UCSD-AML1 (cell line): ENCODE data around the gene SEMA3F.
A peak's percentile ranks its signal among the peaks of the same experiment; 100 is the strongest.

ENCODE experiments used
- DNase-seq: peaks from one replicate; lab custom pipeline; 2025; ENCODE audit not compliant: unreplicated experiment; lab: John Stamatoyannopoulos, UW

Gene SEMA3F

GRCh38 chr3:50132421-50133282, 22.5 kb upstream of the SEMA3F start:
- DNase-seq, result no peak

GRCh38 chr3:50133283-50133615, 21.9 kb upstream of the SEMA3F start:
- DNase-seq, result no peak

GRCh38 chr3:50134367-50134766, 20.8 kb upstream of the SEMA3F start:
- DNase-seq, result no peak

GRCh38 chr3:50135964-50136363, 19.2 kb upstream of the SEMA3F start:
- DNase-seq, result no peak

GRCh38 chr3:50136714-50137405, 18.3 kb upstream of the SEMA3F start:
- peak; percentile 49 for DNase-seq

GRCh38 chr3:50137531-50137930, 17.6 kb upstream of the SEMA3F start:
- DNase-seq, result no peak

- DNase-seq, result peak; percentile 62
Observed at GRCh38 chr3:50138266-50139200, 16.6 kb upstream of the SEMA3F start.

- no peak for DNase-seq
Observed at GRCh38 chr3:50139308-50139707, 15.8 kb upstream of the SEMA3F start.

GRCh38 chr3:50139718-50140423, 15.3 kb upstream of the SEMA3F start:
- DNase-seq, result no peak

GRCh38 chr3:50140990-50141389, 14.1 kb upstream of the SEMA3F start:
- no peak for DNase-seq

- DNase-seq, result no peak
Observed at GRCh38 chr3:50146316-50146901, 8.7 kb upstream of the SEMA3F start.

- no peak for DNase-seq
Observed at GRCh38 chr3:50147016-50147415, 8.1 kb upstream of the SEMA3F start.

GRCh38 chr3:50147447-50147846, 7.7 kb upstream of the SEMA3F start:
- DNase-seq, result no peak

GRCh38 chr3:50147861-50148260, 7.3 kb upstream of the SEMA3F start:
- DNase-seq, result no peak

- no peak for DNase-seq
Observed at GRCh38 chr3:50150404-50150750, 4.7 kb upstream of the SEMA3F start.

GRCh38 chr3:50150863-50151686, 4.0 kb upstream of the SEMA3F start:
- DNase-seq, result no peak

- DNase-seq, result no peak
Observed at GRCh38 chr3:50151728-50152127, 3.4 kb upstream of the SEMA3F start.

GRCh38 chr3:50153782-50154475, 1.2 kb upstream of the SEMA3F start:
- no peak for DNase-seq

GRCh38 chr3:50154476-50154839, 666 bp upstream of the SEMA3F start:
- peak; percentile 57 for DNase-seq
